Astrocyte (in vitro differentiated cells and primary cell): ENCODE results near the gene DIRAS1. TPM values are rescaled to one million over a fixed set of nuclear protein-coding genes. Genes with fewer than 3 reads are reported as not detected.

Experiments
- DNase-seq: peaks from one replicate; pipeline ENCODE4 v3.0.0-alpha.2; 2010; ENCODE audit warnings: low read depth
- FAIRE-seq: peaks from 2 replicates; lab custom pipeline; 2011; peaks lifted over from hg19 to GRCh38; lab: Jason Lieb, UNC
- H2AFZ ChIP-seq: 2 replicates; pipeline ENCODE4 v1.6.0; 2012; ENCODE audit warnings: low read depth, low read length, inconsistent platforms
- H3K27ac ChIP-seq: 2 replicates; pipeline ENCODE4 v1.5.1; 2011; ENCODE audit warnings: low read depth, low read length, inconsistent platforms
- H3K27me3 ChIP-seq: 2 replicates; pipeline ENCODE4 v1.6.0; 2011; ENCODE audit warnings: low read length, inconsistent platforms; ENCODE audit not compliant: insufficient read depth
- H3K36me3 ChIP-seq: 2 replicates; pipeline ENCODE4 v1.5.1; 2011; ENCODE audit warnings: low read length, inconsistent platforms; ENCODE audit not compliant: insufficient read depth
- H3K4me1 ChIP-seq: 2 replicates; pipeline ENCODE4 v1.5.1; 2011; ENCODE audit warnings: low read length, inconsistent platforms; ENCODE audit not compliant: insufficient read depth
- H3K4me2 ChIP-seq: 2 replicates; pipeline ENCODE4 v1.6.0; 2012; ENCODE audit warnings: low read length, inconsistent platforms
- H3K4me3 ChIP-seq: 2 replicates; pipeline ENCODE4 v1.5.1; 2011; ENCODE audit warnings: low read depth, mild to moderate bottlenecking, low read length, inconsistent platforms; ENCODE audit not compliant: insufficient read depth
- H3K79me2 ChIP-seq: 2 replicates; pipeline ENCODE4 v1.6.0; 2012; ENCODE audit warnings: mild to moderate bottlenecking, low read length, inconsistent platforms; ENCODE audit not compliant: insufficient read depth
- H3K9ac ChIP-seq: 2 replicates; pipeline ENCODE4 v1.6.0; 2012; ENCODE audit warnings: mild to moderate bottlenecking, low read length, inconsistent platforms
- H3K9me3 ChIP-seq: 2 replicates; pipeline ENCODE4 v1.5.1; 2012; ENCODE audit warnings: low read depth, mild to moderate bottlenecking, low read length, inconsistent platforms; ENCODE audit not compliant: insufficient read depth
- H4K20me1 ChIP-seq: 2 replicates; pipeline ENCODE4 v1.6.0; 2012; ENCODE audit warnings: low read length, inconsistent platforms; ENCODE audit not compliant: insufficient read depth
- H3K27ac Mint-ChIP-seq: one replicate; pipeline ENCODE4 v1.8.0; 2021; ENCODE audit warnings: mild to moderate bottlenecking, mixed read lengths; ENCODE audit not compliant: unreplicated experiment
- H3K27me3 Mint-ChIP-seq: one replicate; pipeline ENCODE4 v1.8.0; 2021; ENCODE audit warnings: low read depth, mixed read lengths; ENCODE audit not compliant: unreplicated experiment
- H3K36me3 Mint-ChIP-seq: one replicate; pipeline ENCODE4 v1.8.0; 2021; ENCODE audit warnings: low read depth, mixed read lengths; ENCODE audit not compliant: unreplicated experiment
- H3K4me1 Mint-ChIP-seq: one replicate; pipeline ENCODE4 v1.8.0; 2021; ENCODE audit warnings: low read depth, mixed read lengths; ENCODE audit not compliant: unreplicated experiment
- H3K4me3 Mint-ChIP-seq: one replicate; pipeline ENCODE4 v1.8.0; 2021; ENCODE audit warnings: mild to moderate bottlenecking, moderate library complexity, mixed read lengths; ENCODE audit not compliant: unreplicated experiment
- H3K9me3 Mint-ChIP-seq: one replicate; pipeline ENCODE4 v1.8.0; 2021; ENCODE audit warnings: mild to moderate bottlenecking, mixed read lengths; ENCODE audit not compliant: unreplicated experiment
- EZH2 ChIP-seq: IDR thresholded peaks from 2 replicates; pipeline ENCODE4 v1.6.1; 2012; ENCODE audit warnings: mild to moderate bottlenecking, low read length, inconsistent platforms; ENCODE audit not compliant: insufficient read depth
- total RNA-seq: library from RNA; stranded (reverse); gene quantifications from 2 replicates; pipeline ENCODE4 v1.2.1, GENCODE V29; 2021
- TF ChIP-seq, protein P1 (sequence below): IDR thresholded peaks from 2 replicates; pipeline ENCODE4 v1.5.1; 2011; ENCODE audit warnings: low read depth, mild to moderate bottlenecking, inconsistent platforms, low read length, moderate library complexity; ENCODE audit not compliant: insufficient read depth

DIRAS1 gene
- total RNA-seq, 1 donor from 2014 or later, result 5.9 TPM

DNA sequence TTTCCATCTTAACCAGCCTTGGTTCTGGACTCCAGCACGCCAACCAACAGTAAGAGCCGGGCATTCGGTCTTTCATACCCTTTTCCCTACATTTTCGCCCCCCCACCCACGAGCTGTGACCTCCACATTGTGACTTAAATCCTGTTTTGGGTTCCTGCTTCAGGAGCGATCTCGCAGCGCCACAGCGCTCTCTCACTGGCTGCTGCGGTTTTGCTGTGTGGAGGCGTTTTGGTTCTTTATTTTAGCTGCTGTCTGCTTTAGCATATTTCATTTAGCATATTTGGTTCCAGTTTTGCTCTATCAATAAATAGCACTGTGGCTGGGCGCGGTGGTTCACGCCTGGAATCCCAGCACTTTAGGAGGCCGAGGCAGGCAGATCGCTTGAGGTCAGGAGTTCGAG, 38.2 kb upstream of the DIRAS1 start:
- H3K9ac ChIP-seq, result no peak overlapping the region
- H2AFZ ChIP-seq, result no peak overlapping the region
- H3K9me3 Mint-ChIP-seq, result no peaks in the 10 kb centered on the region
- no peak overlapping the region for H3K4me3 ChIP-seq
- DNase-seq (no peak), FAIRE-seq (no peak)
- H3K79me2 ChIP-seq, result no peaks in the 10 kb centered on the region
- no peak overlapping the region for H3K27ac Mint-ChIP-seq
- H3K27ac ChIP-seq, result no peak overlapping the region
- H3K9me3 ChIP-seq, result no peaks in the 10 kb centered on the region
- H3K27me3 ChIP-seq, result no peaks in the 10 kb centered on the region
- H3K4me2 ChIP-seq, result no peak overlapping the region
- no peaks in the 10 kb centered on the region for H3K27me3 Mint-ChIP-seq
- no peak overlapping the region for H3K4me3 Mint-ChIP-seq
- H3K36me3 ChIP-seq, result peaks cover 6% of the 10 kb centered on the region
- H4K20me1 ChIP-seq, result peaks cover 10% of the 10 kb centered on the region
- H3K36me3 Mint-ChIP-seq, result peaks cover 7% of the 10 kb centered on the region
- no peaks in the 10 kb centered on the region for H3K4me1 Mint-ChIP-seq
- TF ChIP-seq, protein P1, sequence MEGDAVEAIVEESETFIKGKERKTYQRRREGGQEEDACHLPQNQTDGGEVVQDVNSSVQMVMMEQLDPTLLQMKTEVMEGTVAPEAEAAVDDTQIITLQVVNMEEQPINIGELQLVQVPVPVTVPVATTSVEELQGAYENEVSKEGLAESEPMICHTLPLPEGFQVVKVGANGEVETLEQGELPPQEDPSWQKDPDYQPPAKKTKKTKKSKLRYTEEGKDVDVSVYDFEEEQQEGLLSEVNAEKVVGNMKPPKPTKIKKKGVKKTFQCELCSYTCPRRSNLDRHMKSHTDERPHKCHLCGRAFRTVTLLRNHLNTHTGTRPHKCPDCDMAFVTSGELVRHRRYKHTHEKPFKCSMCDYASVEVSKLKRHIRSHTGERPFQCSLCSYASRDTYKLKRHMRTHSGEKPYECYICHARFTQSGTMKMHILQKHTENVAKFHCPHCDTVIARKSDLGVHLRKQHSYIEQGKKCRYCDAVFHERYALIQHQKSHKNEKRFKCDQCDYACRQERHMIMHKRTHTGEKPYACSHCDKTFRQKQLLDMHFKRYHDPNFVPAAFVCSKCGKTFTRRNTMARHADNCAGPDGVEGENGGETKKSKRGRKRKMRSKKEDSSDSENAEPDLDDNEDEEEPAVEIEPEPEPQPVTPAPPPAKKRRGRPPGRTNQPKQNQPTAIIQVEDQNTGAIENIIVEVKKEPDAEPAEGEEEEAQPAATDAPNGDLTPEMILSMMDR, result no peak
- TF ChIP-seq EZH2, result no peak
- H3K4me1 ChIP-seq, result no peaks in the 10 kb centered on the region

GRCh38 chr19:2758601-2759313, 37.6 kb upstream of the DIRAS1 start:
- Histone ChIP-seq H3K9me3 (no peaks in the 10 kb centered on the region), H2AFZ (no peak overlapping the region), H3K4me3 (no peak overlapping the region), H3K27ac (no peak overlapping the region), H3K4me1 (no peaks in the 10 kb centered on the region), H3K36me3 (peaks cover 6% of the 10 kb centered on the region), H3K9ac (no peak overlapping the region), H3K4me2 (no peak overlapping the region), H3K27me3 (no peaks in the 10 kb centered on the region), H3K79me2 (no peaks in the 10 kb centered on the region), H4K20me1 (peaks cover 10% of the 10 kb centered on the region)
- no peak for TF ChIP-seq EZH2
- TF ChIP-seq, protein P1, result no peak
- Mint-ChIP-seq H3K36me3 (peaks cover 7% of the 10 kb centered on the region), H3K4me3 (no peak overlapping the region), H3K27me3 (no peaks in the 10 kb centered on the region), H3K9me3 (no peaks in the 10 kb centered on the region), H3K4me1 (no peaks in the 10 kb centered on the region), H3K27ac (no peak overlapping the region)
- FAIRE-seq, result no peak
- DNase-seq, result no peak
